Upper lobe of left lung (tissue), 4 donors: ENCODE results near the gene RAX.

ENCODE experiments used
- EP300 ChIP-seq, 4 donors: sonication (generic); formaldehyde crosslinking; IDR thresholded peaks; one replicate each; pipeline ENCODE4 v1.5.1; 2017; ENCODE audit warnings: antibody characterized with exemption in 4 of 4, control low read depth in 2 of 4
- POLR2A ChIP-seq, 4 donors: fragments of 450-650 bp; IDR thresholded peaks; one replicate each; pipeline ENCODE4 v1.5.1; 2016 to 2017; ENCODE audit warnings: antibody characterized with exemption in 4 of 4, mild to moderate bottlenecking in 2 of 4
- POLR2AphosphoS5 ChIP-seq, 2 donors: sonication (generic); formaldehyde crosslinking; IDR thresholded peaks; one replicate each; pipeline ENCODE4 v1.5.1; 2017; ENCODE audit warnings: antibody characterized with exemption in 2 of 2
- TF ChIP-seq, protein P1 (sequence below), 6 experiments: fragments of 450-650 bp in 4 of 6; fragments of 200-600 bp in 2 of 6; sonication (generic) in 2 of 6; IDR thresholded peaks; one replicate each; pipeline ENCODE4 v1.5.1; 2016 to 2019; ENCODE audit warnings: antibody characterized with exemption in 6 of 6

DNA sequence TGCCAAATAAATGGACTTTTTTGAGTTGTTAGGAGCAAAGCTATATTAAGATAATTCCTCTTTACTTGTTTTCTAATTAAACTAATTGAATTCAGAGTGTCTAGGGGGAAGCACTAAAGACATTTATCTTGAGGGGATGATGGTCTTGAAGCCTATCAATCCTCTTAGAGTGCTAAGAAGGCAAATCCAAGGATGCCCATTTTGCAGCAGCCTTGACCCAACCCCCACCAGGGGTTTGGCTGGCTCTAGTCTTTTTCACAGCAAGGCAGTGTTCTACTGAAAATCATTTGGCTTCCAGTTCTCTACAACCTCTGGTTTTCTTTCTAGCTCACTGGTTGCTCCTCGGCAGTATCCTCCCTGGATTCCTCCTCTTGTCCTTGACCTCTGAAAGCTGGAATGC lies 6.5 kb upstream of the RAX start:
- TF ChIP-seq, protein P1, sequence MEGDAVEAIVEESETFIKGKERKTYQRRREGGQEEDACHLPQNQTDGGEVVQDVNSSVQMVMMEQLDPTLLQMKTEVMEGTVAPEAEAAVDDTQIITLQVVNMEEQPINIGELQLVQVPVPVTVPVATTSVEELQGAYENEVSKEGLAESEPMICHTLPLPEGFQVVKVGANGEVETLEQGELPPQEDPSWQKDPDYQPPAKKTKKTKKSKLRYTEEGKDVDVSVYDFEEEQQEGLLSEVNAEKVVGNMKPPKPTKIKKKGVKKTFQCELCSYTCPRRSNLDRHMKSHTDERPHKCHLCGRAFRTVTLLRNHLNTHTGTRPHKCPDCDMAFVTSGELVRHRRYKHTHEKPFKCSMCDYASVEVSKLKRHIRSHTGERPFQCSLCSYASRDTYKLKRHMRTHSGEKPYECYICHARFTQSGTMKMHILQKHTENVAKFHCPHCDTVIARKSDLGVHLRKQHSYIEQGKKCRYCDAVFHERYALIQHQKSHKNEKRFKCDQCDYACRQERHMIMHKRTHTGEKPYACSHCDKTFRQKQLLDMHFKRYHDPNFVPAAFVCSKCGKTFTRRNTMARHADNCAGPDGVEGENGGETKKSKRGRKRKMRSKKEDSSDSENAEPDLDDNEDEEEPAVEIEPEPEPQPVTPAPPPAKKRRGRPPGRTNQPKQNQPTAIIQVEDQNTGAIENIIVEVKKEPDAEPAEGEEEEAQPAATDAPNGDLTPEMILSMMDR (IDR thresholded peaks at IDR 0.05), result no peak
- TF ChIP-seq POLR2A (IDR thresholded peaks at IDR 0.05) (no peak), EP300 (IDR thresholded peaks at IDR 0.05) (no peak), POLR2AphosphoS5 (IDR thresholded peaks at IDR 0.05) (no peak)
